Upper lobe of right lung (tissue), 1 donor: ENCODE results near the gene IHH. TPM values are rescaled to one million over a fixed set of nuclear protein-coding genes. Genes with fewer than 3 reads are reported as not detected.

Source experiments
- ATAC-seq: fragments of 200-7000 bp; cut with Tn5 transposase; one replicate; pipeline ENCODE4 v1.9.1; 2020; ENCODE audit warnings: mild to moderate bottlenecking, moderate library complexity
- DNase-seq: peaks from one replicate; pipeline ENCODE4 v3.0.0-alpha.2; 2020
- H3K27ac ChIP-seq: fragments of 200-600 bp; one replicate; pipeline ENCODE4 v1.8.0; 2022
- H3K27me3 ChIP-seq: fragments of 200-600 bp; one replicate; pipeline ENCODE4 v1.8.0; 2022; ENCODE audit warnings: mild to moderate bottlenecking
- H3K36me3 ChIP-seq: fragments of 200-600 bp; one replicate; pipeline ENCODE4 v1.8.0; 2022
- H3K4me1 ChIP-seq: fragments of 200-600 bp; one replicate; pipeline ENCODE4 v1.8.0; 2022
- H3K4me3 ChIP-seq: fragments of 200-600 bp; one replicate; pipeline ENCODE4 v1.8.0; 2022; ENCODE audit warnings: mild to moderate bottlenecking
- H3K9me3 ChIP-seq: fragments of 200-600 bp; one replicate; pipeline ENCODE4 v1.8.0; 2022
- CTCF ChIP-seq: fragments of 200-600 bp; IDR thresholded peaks from one replicate; pipeline ENCODE4 v1.8.0; 2022; ENCODE audit warnings: antibody characterized with exemption
- intact Hi-C: fragments of 100-400 bp; cut with DNase I; formaldehyde crosslinking; loops from one replicate; pipeline ENCODE4 v1.11.0; 2022
- microRNA-seq: library from miRNA; unstranded; fragments of <30 nt; microRNA quantifications from one replicate; pipeline ENCODE4 v1.2.0, GENCODE V29; 2020; ENCODE audit warnings: borderline microRNAs expressed
- total RNA-seq: library from RNA; stranded (reverse); fragmentation: NEBNext Ultra II Directional; extraction: Animal tissue kit (Norgen Biotek cat#: 25700); gene quantifications from one replicate; pipeline ENCODE4 v1.2.1, GENCODE V29; 2021
- donor health status: DM: no; HTN: yes; CAD: no; lungs with severe emphysema.

IHH gene
- total RNA-seq, 1 donor from 2014 or later: 0.69 TPM

DNA sequence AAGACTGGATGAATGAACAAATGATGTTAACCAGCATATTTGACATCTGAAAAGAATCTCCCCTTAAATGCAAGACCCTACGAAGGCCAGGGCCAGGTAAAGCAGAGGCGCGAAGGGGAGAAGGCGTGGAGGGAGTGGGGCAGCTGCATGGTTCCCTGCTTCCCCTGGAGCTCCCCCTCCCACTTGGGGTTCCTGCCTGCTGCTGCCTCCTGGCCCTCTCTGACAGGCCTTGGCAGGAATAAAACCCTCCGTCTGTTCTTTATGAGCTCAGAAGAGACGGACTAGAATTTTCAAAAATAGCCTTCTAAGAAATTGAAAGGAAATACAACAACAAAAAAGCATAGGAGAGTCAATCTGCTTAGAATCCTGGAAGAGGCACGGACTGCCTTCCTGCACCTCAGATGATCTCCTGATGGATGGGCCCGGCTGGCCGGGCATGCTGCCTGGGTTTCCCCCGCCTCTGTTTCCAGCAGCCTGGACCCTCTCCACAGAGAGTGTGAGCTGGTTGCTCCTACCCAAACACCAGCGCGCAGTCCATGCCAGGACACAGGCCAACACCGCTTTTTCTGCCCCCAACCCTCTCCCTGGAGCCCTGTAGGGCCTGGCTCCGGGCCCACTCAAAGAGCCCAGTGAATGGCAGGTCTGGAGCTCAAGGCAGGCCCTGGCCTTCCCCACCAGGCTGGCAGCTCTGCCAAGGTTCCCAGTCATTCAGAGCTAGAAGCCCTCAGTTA is 43.4 kb downstream of the IHH start:
- Histone ChIP-seq H3K9me3 (no peaks in the 10 kb centered on the region), H3K27me3 (no peaks in the 10 kb centered on the region), H3K27ac (no peak overlapping the region), H3K4me3 (no peak overlapping the region), H3K4me1 (no peaks in the 10 kb centered on the region), H3K36me3 (no peaks in the 10 kb centered on the region)
- ATAC-seq (no peak), DNase-seq (no peak)
- intact Hi-C loops: no loop called here
- TF ChIP-seq CTCF: no peak

DNA sequence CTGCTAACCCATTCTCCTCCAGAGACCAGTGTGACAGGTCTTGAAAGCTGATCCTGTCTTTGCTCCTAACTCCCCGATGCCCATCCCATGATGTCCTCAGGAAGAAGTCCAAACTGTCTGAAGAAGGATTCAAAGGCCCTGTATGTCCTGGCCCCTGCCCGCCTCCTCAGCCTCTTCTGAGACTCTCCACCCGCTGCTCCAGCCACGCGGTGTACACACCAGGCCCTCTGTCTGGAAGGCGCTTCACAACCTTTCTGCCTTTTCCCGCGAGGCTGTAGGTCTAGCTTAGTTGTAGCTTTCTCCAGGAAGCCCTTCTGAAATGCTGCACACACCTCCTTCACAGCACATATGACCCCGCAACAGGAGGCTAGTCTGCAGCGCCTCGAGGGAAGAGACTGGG is 44.0 kb downstream of the IHH start:
- Histone ChIP-seq H3K9me3 (no peaks in the 10 kb centered on the region), H3K4me1 (no peaks in the 10 kb centered on the region), H3K27ac (no peak overlapping the region), H3K27me3 (no peaks in the 10 kb centered on the region), H3K4me3 (no peak overlapping the region), H3K36me3 (no peaks in the 10 kb centered on the region)
- intact Hi-C loops: no loop called here
- ATAC-seq: no peak
- no peak for TF ChIP-seq CTCF
- no peak for DNase-seq

- H3K27ac ChIP-seq: no peak overlapping the region
- no peak overlapping the region for H3K4me3 ChIP-seq
- DNase-seq: no peak
- peaks cover 7% of the 10 kb centered on the region for H3K27me3 ChIP-seq
- no peak for ATAC-seq
- no peak for TF ChIP-seq CTCF
- no peaks in the 10 kb centered on the region for H3K9me3 ChIP-seq
- intact Hi-C loops: no loop called here
- no peaks in the 10 kb centered on the region for H3K4me1 ChIP-seq
- H3K36me3 ChIP-seq: no peaks in the 10 kb centered on the region
Measured at GRCh38 chr2:219010873-219011272, 49.8 kb downstream of the IHH start.

- no peaks in the 10 kb centered on the region for H3K4me1 ChIP-seq
- peaks cover 13% of the 10 kb centered on the region for H3K27me3 ChIP-seq
- TF ChIP-seq CTCF: peak; percentile 19
- intact Hi-C loops: no loop called here
- no peaks in the 10 kb centered on the region for H3K36me3 ChIP-seq
- H3K27ac ChIP-seq: no peak overlapping the region
- H3K9me3 ChIP-seq: no peaks in the 10 kb centered on the region
- ATAC-seq: peak; percentile 60
- no peak for DNase-seq
- no peak overlapping the region for H3K4me3 ChIP-seq
Measured at GRCh38 chr2:219010162-219010756, 50.5 kb downstream of the IHH start.

- intact Hi-C loops: no loop called here
- ATAC-seq: no peak
- Histone ChIP-seq H3K4me3 (no peak overlapping the region), H3K4me1 (no peaks in the 10 kb centered on the region), H3K9me3 (no peaks in the 10 kb centered on the region), H3K27ac (no peak overlapping the region), H3K27me3 (peaks cover 22% of the 10 kb centered on the region), H3K36me3 (no peaks in the 10 kb centered on the region)
- TF ChIP-seq CTCF: no peak
- DNase-seq: no peak
Measured at GRCh38 chr2:219009294-219009693, 51.4 kb downstream of the IHH start.

Small RNAs within 50 kb of the gene (microRNA-seq; reads per million reads assigned to microRNA genes)
- 0.50 reads per million for gene MIR3131

Other genes starting within 250 kb of the IHH start
- not detected for gene PRKAG3, start 229.1 kb downstream of the IHH start, total RNA-seq
- gene WNT6, start 201.1 kb downstream of the IHH start, total RNA-seq: not detected
- 0.90 TPM for gene WNT10A, start 180.1 kb downstream of the IHH start, total RNA-seq
- not detected for gene CDK5R2, start 101.3 kb downstream of the IHH start, total RNA-seq
- gene FEV, start 75.7 kb downstream of the IHH start, total RNA-seq: not detected
- gene CRYBA2, start 67.5 kb downstream of the IHH start, total RNA-seq: not detected
- not detected for gene CFAP65, start 19.4 kb downstream of the IHH start, total RNA-seq
- gene NHEJ1, start 99.9 kb upstream of the IHH start, total RNA-seq: 14.3 TPM
- 3.1 TPM for gene SLC23A3, start 109.1 kb upstream of the IHH start, total RNA-seq
- 64.0 TPM for gene CNPPD1, start 116.0 kb upstream of the IHH start, total RNA-seq
- 79.8 TPM for gene RETREG2, start 117.4 kb upstream of the IHH start, total RNA-seq
- 41.2 TPM for gene ZFAND2B, start 145.9 kb upstream of the IHH start, total RNA-seq
- 18.2 TPM for gene ABCB6, start 158.0 kb upstream of the IHH start, total RNA-seq
- gene ATG9A, start 168.7 kb upstream of the IHH start, total RNA-seq: 48.2 TPM
- 37.6 TPM for gene ANKZF1, start 168.9 kb upstream of the IHH start, total RNA-seq
- 10.0 TPM for gene GLB1L, start 184.5 kb upstream of the IHH start, total RNA-seq
- 21.4 TPM for gene STK16, start 184.6 kb upstream of the IHH start, total RNA-seq
- not detected for gene TUBA4B, start 192.3 kb upstream of the IHH start, total RNA-seq
- 45.4 TPM for gene TUBA4A, start 193.0 kb upstream of the IHH start, total RNA-seq
- 79.4 TPM for gene DNAJB2, start 218.4 kb upstream of the IHH start, total RNA-seq
- gene PTPRN, start 248.5 kb upstream of the IHH start, total RNA-seq: not detected